ENCODE data around the gene ZNF57. TPM values are rescaled to one million over a fixed set of nuclear protein-coding genes. Genes with fewer than 3 reads are reported as not detected.
"Not testable (repeated sequence)": the region's sequence is repeated elsewhere in the genome, so short reads cannot be mapped to it uniquely, and the experiment has no call there.

Gene ZNF57
- total RNA-seq (2014; rRNA removed; shearing (Covaris generic)): 7.2 and 9.2 TPM in 2 replicates

DNA sequence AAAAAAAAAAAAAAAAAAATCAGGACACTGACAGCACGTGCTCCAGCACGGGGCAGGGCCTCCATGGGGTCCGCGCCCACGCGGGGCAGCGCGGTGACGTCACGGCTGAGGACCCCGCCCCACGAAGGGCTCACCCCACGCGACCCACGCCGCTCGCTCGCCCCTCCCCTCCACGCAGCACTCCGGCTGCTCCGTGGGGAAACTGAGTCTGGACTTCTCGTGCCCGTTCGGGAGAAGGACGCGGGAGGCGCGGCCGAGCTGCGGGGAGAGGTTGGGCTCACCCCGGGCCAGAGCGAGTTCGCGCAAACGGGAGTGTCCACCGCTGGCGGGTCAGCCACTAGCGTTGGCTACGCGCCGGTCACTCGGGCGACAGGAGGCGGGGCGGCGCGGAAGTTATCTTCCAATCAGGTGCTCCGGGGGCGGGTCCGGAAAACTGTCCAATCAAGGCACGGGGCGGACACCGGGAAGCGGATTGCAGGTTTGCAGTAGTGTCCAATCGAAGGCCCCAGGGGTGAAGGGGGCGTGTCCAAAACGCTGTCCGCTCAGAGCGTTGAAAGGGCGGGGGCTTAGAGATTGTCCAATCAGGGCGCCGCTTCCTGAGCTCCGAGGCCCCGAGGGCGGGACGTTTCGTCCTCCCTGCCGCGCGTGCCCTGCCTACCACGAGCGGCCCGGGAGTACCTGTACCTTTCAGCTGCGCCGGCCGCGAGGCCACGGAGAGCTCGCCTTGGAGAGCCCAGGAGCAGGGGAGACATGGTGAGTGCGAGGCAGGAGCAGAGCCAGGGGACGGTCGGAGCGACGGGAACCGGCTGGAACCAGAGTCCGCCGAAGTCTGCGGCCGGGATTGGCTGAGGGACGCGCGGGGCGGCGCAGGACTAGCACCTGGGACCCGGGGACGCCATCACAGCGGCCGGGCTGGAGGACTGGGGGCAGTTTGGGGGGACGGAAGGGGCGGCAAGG is at the start of gene ZNF57:
Gene ZNF57 (plus strand): TSS at position 633 of the 957 bp plus-strand sequence. CDS start 118 bp downstream, at position 751.
- DNase-seq (ENCODE audit: low spot score): peak; percentile 100

DNA sequence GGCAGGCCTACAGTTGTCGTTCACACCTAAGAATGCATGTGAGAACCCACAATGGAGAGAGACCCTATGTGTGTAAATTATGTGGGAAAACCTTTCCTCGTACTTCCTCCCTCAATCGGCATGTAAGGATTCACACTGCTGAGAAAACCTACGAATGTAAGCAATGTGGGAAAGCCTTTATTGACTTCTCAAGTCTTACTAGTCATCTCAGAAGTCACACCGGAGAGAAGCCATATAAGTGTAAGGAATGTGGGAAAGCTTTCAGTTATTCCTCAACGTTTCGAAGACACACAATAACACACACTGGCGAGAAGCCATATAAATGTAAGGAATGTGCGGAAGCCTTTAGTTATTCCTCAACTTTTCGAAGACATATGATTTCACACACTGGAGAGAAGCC is 48.1 kb upstream of the ZNF57 start:
- no peak for DNase-seq (ENCODE audit: low spot score)

DNA sequence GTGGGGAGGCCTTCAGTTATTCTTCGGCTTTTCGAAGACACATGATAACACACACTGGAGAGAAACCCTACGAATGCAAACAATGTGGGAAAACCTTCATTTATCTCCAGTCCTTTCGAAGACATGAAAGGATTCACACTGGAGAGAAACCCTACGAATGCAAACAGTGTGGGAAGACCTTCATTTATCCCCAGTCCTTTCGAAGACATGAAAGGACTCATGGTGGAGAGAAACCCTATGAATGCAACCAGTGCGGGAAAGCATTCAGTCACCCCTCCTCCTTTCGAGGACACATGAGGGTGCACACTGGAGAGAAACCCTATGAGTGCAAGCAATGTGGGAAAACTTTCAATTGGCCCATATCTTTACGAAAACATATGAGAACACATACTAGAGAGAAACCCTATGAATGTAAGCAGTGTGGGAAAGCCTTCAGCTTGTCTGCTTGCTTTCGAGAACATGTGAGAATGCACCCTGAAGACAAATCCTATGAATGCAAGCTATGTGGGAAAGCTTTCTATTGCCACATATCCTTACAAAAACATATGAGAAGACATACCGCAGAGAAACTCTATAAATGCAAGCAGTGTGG is 47.6 kb upstream of the ZNF57 start:
- DNase-seq (ENCODE audit: low spot score): no peak

DNA sequence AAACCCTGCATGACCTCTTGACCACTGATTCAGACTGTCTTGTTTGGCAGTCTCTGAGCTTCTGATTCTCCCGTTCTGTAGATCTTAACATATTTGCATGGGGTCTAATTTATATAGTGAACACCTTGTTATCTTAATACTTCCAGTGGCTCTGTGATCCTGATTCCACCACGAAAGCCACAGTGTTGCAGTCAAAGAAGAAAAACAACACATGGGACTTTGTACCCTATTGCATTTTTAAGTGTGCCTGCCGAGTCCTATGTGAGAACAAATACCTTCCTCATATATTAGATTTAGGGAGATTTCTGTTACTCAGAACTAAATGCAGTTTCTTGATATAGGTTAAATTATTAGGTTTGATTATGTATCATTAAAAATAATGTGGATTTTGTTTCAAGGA is 45.9 kb upstream of the ZNF57 start:
- no peak for DNase-seq (ENCODE audit: low spot score)

DNA sequence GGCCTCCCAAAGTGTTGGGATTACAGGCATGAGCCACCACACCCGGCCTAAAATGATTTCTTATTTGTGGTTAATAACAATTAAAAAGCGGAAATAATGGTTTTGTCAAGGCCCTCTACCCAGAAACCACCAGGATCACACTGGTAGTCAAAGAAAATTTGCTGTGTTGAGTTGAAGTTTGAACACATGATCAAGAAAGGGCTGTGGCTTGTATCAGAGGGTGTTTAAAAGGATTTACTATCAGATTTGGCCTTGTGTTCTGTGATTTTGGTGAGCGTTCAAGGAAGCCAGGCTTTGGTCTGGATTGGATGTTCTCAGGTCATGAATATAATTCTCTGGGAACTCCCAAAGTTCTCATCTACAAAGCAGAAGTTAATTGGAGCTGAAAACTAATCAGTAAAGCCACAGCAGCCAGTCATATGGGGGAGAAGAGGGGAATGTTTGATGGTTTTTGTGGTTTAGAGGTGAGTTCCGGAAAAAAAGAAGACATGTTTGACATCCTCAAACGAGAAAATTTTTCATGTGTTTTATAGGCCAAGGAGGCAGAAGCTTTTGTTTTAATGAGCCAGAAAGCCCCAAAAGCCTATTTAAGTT is 44.2 kb upstream of the ZNF57 start:
- no peak for DNase-seq (ENCODE audit: low spot score)

DNA sequence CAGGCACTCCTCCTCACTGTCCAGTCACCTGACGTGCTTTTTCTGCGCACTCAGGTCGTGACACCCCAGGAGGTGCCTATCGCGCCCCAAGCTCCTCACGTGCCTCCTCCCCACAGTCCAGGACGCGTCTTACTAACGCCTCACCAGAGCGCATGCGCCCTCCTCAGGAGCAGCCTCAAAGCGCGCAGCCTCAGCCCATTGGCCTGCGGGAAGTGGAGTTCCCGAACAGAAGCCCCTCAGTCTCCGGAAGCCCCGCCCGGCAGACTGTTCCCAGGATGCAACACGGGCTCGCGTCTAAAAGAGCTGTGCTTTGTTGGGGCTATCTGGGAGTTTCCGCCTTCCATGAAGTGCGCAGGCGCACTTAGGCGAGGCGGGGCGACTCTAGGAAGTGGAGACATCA is 41.9 kb upstream of the ZNF57 start:
- DNase-seq (ENCODE audit: low spot score): no peak

DNA sequence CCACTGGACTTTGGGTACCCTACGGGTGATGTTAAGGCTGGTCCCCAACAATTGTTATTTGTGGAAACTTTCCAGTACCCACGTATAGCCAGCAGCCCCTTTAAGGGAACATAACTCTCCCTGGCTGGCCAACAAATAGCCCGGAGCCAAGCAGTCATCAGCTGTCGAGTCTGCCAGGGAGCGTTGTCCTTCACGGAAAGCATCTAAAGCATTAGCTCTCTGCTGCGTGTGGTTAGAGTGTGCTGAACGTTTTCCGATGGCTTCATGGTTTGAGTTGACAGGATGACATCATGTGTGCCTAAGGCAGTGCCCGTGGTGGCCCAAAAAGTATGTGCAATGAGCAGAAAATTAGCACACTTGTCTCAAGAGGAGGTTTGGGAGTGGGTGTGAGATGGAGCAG is 36.9 kb upstream of the ZNF57 start:
- no peak for DNase-seq (ENCODE audit: low spot score)

DNA sequence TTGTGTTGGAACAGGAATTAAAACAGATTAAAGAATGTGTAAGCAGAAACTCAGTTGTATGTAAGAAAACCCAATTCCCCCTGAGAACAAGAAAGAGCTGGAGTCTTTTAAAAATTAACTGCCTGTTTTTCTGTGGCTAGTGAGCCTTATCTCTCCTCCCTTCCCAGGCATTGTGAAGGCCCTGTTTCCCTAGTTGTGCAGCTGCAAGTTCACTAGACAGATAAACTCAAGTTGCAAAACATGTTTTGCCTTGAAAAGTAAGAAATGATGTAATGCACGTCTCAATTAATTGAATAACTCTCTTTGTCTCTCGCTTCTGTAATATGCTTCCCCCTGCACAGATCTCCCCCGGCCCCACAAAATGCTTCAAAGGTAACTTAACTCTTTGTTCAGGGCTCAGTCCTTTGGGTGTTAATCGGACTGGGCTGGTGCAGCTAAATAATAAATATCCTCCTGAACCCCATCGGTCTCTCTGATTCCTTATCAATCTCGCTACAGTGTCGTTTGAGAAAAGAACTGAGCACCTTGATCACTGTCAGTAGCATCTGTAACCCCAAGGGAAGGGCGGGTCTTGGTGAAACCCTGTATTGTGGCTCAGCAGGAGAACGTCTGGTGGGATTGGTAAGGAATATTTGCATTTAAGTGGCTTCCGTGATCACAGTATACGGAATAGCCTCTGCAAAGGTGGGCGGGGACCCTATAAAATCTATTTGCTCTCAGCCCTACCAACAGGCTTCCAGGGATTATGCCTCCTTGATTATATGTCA is 35.2 kb upstream of the ZNF57 start:
- DNase-seq (ENCODE audit: low spot score): no peak

DNA sequence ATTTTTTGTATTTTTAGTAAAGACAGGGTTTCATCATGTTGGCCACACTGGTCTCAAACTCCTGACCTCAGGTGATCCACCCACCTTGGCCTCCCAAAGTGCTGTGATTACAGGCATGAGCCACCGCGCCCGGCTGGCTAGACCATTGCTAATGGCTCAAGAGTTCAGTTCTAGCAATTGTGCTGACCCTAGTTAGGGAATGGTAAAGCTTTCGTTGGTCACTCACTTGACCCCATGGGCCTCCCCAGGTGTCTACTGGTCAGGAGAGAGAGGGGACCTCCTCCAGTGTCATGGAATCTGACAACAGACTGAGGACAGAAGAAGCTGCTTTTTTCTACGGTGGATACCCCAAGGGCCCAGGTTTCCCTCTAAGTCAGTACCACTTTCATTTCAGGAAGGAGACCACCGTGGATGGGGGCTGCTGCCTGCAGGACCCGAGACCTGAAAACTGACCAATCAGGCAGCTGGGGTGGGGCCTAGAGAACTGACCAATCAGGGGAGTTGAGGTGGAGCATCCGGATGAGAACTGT is 34.2 kb upstream of the ZNF57 start:
- DNase-seq (ENCODE audit: low spot score): no peak

DNA sequence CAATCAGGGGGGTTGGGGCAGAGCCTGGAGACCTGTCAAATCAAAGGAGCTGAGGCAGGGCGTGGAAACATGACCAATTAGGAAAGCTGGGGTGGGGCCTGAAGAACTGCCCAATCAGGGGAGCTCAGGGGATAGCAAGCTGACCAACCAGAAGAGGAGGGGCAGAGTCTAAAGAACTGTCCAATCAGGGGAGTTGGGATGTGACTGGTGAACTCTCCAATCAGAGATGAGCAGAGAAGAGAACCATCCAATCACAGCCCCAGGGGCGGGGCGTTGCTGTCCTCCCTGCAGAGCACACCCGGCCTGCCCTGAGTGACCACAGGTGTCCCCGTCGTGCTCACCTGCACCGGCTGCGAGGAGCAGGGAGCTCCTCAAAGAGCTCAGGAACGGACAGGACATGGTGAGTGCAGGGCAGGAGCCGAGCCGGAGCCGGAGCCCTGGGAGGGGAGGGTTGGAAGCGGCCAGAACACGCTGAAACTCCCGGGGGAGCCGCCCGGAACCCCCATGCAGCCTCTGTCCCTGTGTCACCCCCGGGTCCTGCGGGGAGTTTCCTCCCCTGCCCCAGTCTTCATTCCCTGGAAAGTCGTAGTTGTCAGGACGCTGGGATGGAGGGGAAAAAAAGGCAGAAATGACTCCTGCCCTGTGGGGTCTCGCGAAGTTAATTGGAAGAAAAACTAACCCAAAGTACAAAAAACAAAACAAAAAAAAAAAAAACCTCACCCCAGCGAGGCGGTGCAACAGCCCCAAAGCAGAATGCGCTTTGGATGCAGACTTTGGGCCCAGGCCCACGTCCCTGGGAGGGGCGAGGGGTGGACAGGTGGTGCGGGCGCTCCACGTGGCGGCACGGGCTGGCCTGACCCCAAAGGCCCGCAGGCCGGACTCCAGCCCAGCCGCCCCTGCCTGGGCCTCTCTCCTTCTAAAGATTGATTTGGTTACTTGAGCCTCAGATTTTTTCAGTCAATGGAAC is 33.4 kb upstream of the ZNF57 start, which contains the start of gene ZNF556:
Gene ZNF556 (plus strand): TSS at position 311 of the 967 bp plus-strand sequence. CDS start 87 bp downstream, at position 398.
- DNase-seq (ENCODE audit: low spot score): peak; percentile 44

DNA sequence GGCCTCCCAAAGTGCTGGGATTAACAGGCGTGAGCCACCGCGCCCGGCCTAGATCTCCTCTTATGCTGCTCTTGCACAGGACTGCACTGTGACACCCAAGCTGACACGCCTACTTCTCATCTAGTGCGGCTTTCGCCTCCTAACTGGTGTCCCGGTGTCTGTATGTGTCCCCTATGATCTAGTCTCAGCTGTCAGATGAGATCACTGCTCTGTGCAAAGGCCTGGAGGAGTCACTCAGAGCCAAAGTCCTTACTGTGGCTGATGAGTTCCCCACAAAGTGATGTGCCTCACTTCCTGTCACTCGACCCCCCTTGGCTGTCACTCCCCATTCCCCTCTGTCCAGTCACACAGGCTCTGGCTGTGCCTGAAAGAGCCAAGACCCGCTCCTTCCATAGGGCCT is 31.1 kb upstream of the ZNF57 start:
- no peak for DNase-seq (ENCODE audit: low spot score)

DNA sequence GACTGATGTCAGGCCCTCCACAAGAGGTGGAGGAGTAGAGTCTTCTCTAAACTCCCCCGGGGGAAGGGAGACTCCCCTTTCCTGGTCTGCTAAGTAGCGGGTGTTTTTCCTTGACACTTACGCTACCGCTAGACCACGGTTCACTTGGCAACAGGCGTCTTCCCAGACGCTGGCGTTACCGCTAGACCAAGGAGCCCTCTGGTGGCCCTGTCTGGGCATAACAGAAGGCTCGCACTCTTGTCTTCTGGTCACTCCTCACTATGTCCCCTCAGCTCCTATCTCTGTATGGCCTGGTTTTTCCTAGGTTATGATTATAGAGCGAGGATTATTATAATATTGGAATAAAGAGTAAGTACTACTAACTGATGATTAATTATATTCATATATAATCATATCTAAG is 28.6 kb upstream of the ZNF57 start:
- not testable (repeated sequence) for DNase-seq (ENCODE audit: low spot score)

DNA sequence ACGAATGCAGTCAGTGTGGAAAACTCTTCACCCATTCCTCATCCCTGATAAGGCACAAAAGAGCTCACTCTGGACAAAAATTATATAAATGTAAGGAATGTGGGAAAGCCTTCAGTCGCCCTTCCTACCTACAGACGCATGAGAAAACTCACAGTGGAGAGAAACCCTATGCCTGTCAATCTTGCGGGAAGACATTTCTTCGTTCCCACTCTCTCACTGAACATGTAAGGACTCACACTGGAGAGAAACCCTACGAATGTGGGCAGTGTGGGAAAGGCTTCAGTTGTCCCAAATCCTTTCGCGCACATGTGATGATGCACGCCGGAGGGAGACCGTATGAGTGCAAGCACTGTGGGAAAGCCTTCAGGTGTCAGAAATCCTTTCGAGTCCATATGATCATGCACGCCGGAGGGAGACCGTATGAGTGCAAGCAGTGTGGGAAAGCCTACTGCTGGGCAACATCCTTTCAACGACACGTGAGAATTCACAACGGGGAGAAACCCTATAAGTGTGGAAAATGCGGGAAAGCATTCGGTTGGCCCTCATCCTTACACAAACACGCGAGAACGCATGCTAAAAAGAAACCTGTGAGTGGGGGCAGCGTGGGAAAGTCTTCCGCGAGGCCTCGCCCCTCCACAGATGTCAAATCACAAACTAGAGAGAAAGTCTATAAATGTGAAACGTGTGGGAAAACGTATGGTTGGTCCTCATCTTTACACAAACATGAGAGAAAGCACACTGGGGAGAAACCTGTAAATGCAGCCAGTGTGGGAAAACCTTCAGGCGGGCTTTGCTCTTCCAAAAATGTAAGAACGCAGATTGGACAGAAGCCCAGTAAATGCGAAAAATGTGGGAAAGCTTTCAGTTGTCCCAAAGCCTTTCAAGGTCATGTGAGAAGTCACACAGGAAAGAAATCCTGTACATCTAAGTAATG is 23.1 kb upstream of the ZNF57 start:
- no peak for DNase-seq (ENCODE audit: low spot score)

DNA sequence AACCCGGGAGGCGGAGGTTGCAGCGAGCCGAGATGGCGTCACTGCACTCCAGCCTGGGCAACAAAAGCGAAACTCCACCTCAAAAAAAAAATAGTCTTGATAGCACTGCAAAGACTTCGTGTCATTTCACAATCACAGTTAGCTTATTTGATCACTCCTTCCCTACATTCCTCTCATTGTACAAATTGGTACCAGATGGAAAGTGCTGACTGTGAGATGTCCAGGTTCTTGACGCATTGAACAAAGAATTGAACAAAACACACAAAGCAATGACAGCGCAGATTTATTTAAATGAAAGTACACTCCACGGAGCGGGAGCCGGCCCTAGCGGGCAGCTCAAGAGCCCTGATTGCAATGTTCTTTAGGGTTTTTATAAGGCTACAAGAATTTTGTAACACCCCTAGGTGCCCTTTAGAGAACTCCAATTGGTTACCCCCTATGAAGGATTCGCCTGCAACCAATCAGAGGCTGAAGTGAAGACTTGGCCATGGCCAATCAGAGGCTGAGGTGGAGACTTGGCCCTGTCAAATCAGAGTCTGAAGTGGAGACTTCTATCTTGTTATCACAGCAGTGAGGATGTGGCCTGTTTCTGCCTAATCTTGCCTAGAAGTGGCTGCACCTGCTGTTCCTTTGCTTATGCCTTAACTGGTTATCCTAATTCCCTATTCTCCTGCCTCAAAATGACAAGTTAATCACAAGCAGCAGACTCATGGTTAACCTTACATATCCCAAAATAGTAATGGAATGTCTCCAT is 16.9 kb upstream of the ZNF57 start:
- DNase-seq (ENCODE audit: low spot score): no peak

DNA sequence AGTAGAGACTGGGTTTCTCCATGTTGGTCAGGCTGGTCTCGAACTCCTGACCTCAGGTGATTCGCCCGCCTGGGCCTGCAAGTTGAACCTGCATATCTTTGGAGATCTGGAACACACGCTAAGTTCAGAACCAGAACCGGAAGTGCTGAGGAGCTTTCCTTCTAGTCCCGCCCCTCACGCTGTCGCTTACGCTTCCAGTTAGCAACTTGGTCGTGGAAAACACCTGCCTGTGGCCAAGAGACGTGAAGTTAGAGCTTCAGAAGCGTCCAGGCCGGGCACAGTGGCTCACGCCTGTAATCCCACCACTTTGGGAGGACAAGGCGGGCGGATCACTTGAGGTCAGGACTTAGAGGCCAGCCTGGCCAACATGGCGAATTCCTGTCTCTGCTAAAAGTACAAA is 15.0 kb upstream of the ZNF57 start:
- no peak for DNase-seq (ENCODE audit: low spot score)

DNA sequence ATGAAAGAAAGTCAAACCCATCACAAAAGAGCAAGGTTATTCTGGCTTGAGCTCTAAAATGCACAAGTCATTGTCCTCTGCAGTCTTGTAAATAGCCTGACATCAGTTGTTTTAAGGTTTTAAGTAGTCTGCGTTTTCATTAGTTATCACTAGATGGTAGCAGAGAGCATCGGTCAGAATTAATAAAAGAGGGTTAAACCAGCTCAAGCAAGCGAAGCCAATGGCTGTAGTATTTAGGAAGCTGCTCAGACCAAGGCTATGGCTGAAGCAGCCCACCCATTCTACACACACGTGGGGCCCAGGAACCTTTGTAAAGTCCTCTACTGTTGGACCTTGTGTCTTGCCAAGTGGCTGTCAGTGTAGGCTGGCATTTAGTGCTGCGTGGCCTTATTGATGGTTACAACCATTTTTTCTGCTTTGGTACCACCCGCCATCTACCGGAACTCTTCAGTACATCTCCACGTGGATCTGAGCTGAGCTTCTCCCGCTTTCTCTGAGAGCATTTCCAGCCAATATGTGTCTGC is 13.3 kb upstream of the ZNF57 start:
- peak; percentile 84 for DNase-seq (ENCODE audit: low spot score)

DNA sequence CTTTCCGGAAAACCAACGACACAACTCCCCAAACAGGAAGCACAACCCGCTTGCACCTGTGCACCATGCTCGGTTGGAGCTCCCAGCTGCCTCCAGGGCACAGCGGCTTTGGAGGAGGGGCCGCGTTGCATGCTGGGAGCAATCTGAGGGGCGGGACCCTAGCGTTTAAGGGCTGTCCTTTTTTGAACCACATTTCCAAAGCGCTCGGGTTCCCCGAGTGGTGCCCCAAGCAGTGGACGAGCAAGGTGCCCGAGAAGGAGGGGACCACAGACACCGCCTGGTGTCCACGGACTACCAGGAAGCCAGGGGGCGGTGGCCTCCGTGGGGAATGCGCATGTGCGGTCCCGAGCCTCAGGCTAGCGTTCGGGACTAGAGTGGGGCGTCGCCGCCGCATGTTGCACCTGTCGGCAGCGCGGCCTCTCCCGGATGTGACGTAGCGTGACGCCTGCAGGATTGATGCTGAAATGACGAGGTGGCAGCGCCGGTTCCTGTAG is 11.9 kb upstream of the ZNF57 start:
- DNase-seq (ENCODE audit: low spot score): no peak

DNA sequence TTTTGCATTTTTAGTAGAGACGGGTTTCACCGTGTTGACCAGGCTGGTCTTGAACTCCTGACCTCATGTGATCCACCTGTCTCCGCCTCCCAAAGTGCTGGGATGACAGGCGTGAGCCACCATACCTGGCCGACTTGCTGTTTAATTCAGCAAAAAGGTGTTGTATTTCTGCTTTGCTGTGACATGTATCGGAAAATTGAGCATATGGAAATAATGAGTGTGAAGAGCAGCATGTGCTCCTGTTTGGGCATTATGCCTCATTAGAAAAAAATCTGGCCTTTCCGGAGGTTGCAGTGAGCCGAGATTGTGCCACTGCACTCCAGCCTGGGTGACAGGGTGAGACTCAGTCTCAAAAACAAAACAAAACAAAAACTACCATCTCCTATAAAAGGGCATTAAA is 10.2 kb upstream of the ZNF57 start:
- DNase-seq (ENCODE audit: low spot score): not testable (repeated sequence)

Measured in A172 (cell line).